HL-60 (cell line): ENCODE results near the gene CTR9.

Source experiments
- DNase-seq, 2 experiments: peaks; one replicate each; pipeline ENCODE4 v3.0.0-alpha.2; 2010 to 2020; ENCODE audit warnings: low read depth in 1 of 2, low spot score in 1 of 2
- H3K27ac ChIP-seq: fragments of 250-450 bp; sonication (Bioruptor Pico); replicated peaks from 2 replicates; pipeline ENCODE4 v1.5.1; 2020; ENCODE audit warnings: mild to moderate bottlenecking, moderate library complexity
- H3K27me3 ChIP-seq: fragments of 250-450 bp; sonication (Bioruptor Pico); 2 replicates; pipeline ENCODE4 v1.5.1; 2021; ENCODE audit warnings: mild to moderate bottlenecking, moderate library complexity; ENCODE audit not compliant: insufficient read depth, poor library complexity, severe bottlenecking
- H3K4me3 ChIP-seq: replicated peaks from 2 replicates; pipeline ENCODE4 v1.5.1; 2011; ENCODE audit warnings: mild to moderate bottlenecking, control low read depth, low read length; ENCODE audit not compliant: insufficient read depth
- CTCF ChIP-seq: IDR thresholded peaks from one replicate; pipeline ENCODE4 v1.5.1; 2011; ENCODE audit warnings: low read length, control low read depth, inconsistent platforms; ENCODE audit not compliant: insufficient read depth
- GABPA ChIP-seq: IDR thresholded peaks from 2 replicates; pipeline ENCODE4 v1.6.1; 2012; ENCODE audit warnings: low read depth
- POLR2AphosphoS5 ChIP-seq: IDR thresholded peaks from 2 replicates; pipeline ENCODE4 v1.6.1; 2012; ENCODE audit warnings: low read depth
- REST ChIP-seq: IDR thresholded peaks from 2 replicates; pipeline ENCODE4 v1.6.1; 2012; ENCODE audit warnings: low read depth; ENCODE audit not compliant: insufficient replicate concordance
- SPI1 ChIP-seq: IDR thresholded peaks from 2 replicates; pipeline ENCODE4 v1.6.1; 2012; ENCODE audit warnings: low read depth, mild to moderate bottlenecking, borderline replicate concordance
- long read RNA-seq: library from polyadenylated mRNA; unstranded; transcript quantifications from one replicate; pipeline ENCODE4 v2.0.0, GENCODE V29; 2020

The CTR9 gene
- long read RNA-seq, full-length matches to known transcripts = 10 of 181 reads
- long read RNA-seq, partial matches to known transcripts = 156 of 181 reads
- long read RNA-seq, other reads (novel, unspliced or antisense) = 15 of 181 reads

- Histone ChIP-seq H3K4me3 (peak within 1 kb of the TSS; percentile 75), H3K27ac (peak within 1 kb of the TSS; percentile 81), H3K27me3 (no peaks in the 10 kb centered on the region)
- DNase-seq = peak; percentile 86 to 96
- TF ChIP-seq REST (peak; percentile 61), POLR2AphosphoS5 (peak; percentile 89), SPI1 (peak; percentile 6; the same call in 1 of the 2 replicates), GABPA (peak; percentile 98), CTCF (no peak)
Observed at GRCh38 chr11:10750838-10751580, at the start of gene CTR9. Gene CTR9, plus strand, starts transcription at chr11:10751246. Its CDS starts 167 bp downstream, at chr11:10751413.

GRCh38 chr11:10701982-10702381 is 49.1 kb upstream of the CTR9 start:
- Histone ChIP-seq H3K27ac (no peak overlapping the region), H3K4me3 (no peak overlapping the region), H3K27me3 (no peaks in the 10 kb centered on the region)
- no peak for TF ChIP-seq POLR2AphosphoS5
- no peak for TF ChIP-seq SPI1
- no peak for TF ChIP-seq GABPA
- TF ChIP-seq CTCF = no peak
- TF ChIP-seq REST = no peak
- no peak for DNase-seq

- H3K4me3 ChIP-seq = no peak overlapping the region
- TF ChIP-seq REST (no peak), SPI1 (no peak), CTCF (no peak), GABPA (no peak), POLR2AphosphoS5 (no peak)
- H3K27ac ChIP-seq = no peak overlapping the region
- no peak for DNase-seq
- no peaks in the 10 kb centered on the region for H3K27me3 ChIP-seq
Observed at GRCh38 chr11:10708131-10708530, 42.9 kb upstream of the CTR9 start.
